Measurements from ENCODE around the gene MGRN1.

- TF ChIP-seq CTCF (conservative IDR thresholded peaks at IDR 0.05; ENCODE audit: low read depth, low read length), result no peak
- TF ChIP-seq EZH2 (IDR thresholded peaks at IDR 0.05; ENCODE audit: low read length, unreplicated experiment), result no peak
- TF ChIP-seq EZH2phosphoT487 (IDR thresholded peaks at IDR 0.05; ENCODE audit: borderline replicate concordance, low read length), result no peak
Observed at GRCh38 chr16:4603624-4604170, 20.9 kb upstream of the MGRN1 start.
